ENCODE results near the gene C12orf50. TPM values are rescaled to one million over a fixed set of nuclear protein-coding genes. Genes with fewer than 3 reads are reported as not detected.

Gene C12orf50
- total RNA-seq, 1 donor from 2014 or later: not detected

GRCh38 chr12:87953256-87953860, 75.8 kb downstream of the C12orf50 start:
- no peak overlapping the region for H3K4me3 Mint-ChIP-seq (ENCODE audit: unreplicated experiment)
- no peak for DNase-seq (ENCODE audit: extremely low spot score, unreplicated experiment)

GRCh38 chr12:87952850-87953249, 76.4 kb downstream of the C12orf50 start:
- no peak for DNase-seq (ENCODE audit: extremely low spot score, unreplicated experiment)
- Mint-ChIP-seq H3K4me3 (ENCODE audit: unreplicated experiment) (no peak overlapping the region), H3K36me3 (ENCODE audit: unreplicated experiment) (no peaks in the 10 kb centered on the region), H3K27ac (ENCODE audit: unreplicated experiment) (no peak overlapping the region), H3K4me1 (ENCODE audit: unreplicated experiment) (peaks cover 8% of the 10 kb centered on the region), H3K27me3 (ENCODE audit: unreplicated experiment) (no peaks in the 10 kb centered on the region), H3K9me3 (ENCODE audit: unreplicated experiment) (no peaks in the 10 kb centered on the region)
- TF ChIP-seq CTCF (IDR thresholded peaks at IDR 0.05): no peak

More at GRCh38 chr12:87953256-87953860, 75.8 kb downstream of the C12orf50 start:
- TF ChIP-seq CTCF (IDR thresholded peaks at IDR 0.05): peak; percentile 80
- Mint-ChIP-seq H3K27me3 (ENCODE audit: unreplicated experiment) (no peaks in the 10 kb centered on the region), H3K27ac (ENCODE audit: unreplicated experiment) (no peak overlapping the region), H3K9me3 (ENCODE audit: unreplicated experiment) (no peaks in the 10 kb centered on the region), H3K36me3 (ENCODE audit: unreplicated experiment) (no peaks in the 10 kb centered on the region), H3K4me1 (ENCODE audit: unreplicated experiment) (peaks cover 8% of the 10 kb centered on the region)

GRCh38 chr12:87952223-87952622, 77.0 kb downstream of the C12orf50 start:
- Mint-ChIP-seq H3K27ac (ENCODE audit: unreplicated experiment) (no peak overlapping the region), H3K9me3 (ENCODE audit: unreplicated experiment) (no peaks in the 10 kb centered on the region), H3K4me1 (ENCODE audit: unreplicated experiment) (peaks cover 8% of the 10 kb centered on the region), H3K27me3 (ENCODE audit: unreplicated experiment) (no peaks in the 10 kb centered on the region), H3K36me3 (ENCODE audit: unreplicated experiment) (no peaks in the 10 kb centered on the region), H3K4me3 (ENCODE audit: unreplicated experiment) (no peak overlapping the region)
- DNase-seq (ENCODE audit: extremely low spot score, unreplicated experiment): no peak
- no peak for TF ChIP-seq CTCF (IDR thresholded peaks at IDR 0.05)

GRCh38 chr12:87943762-87944161, 85.4 kb downstream of the C12orf50 start:
- H3K4me1 Mint-ChIP-seq (ENCODE audit: unreplicated experiment): no peaks in the 10 kb centered on the region
- no peak overlapping the region for H3K4me3 Mint-ChIP-seq (ENCODE audit: unreplicated experiment)
- no peaks in the 10 kb centered on the region for H3K36me3 Mint-ChIP-seq (ENCODE audit: unreplicated experiment)
- TF ChIP-seq CTCF (IDR thresholded peaks at IDR 0.05): no peak
- H3K9me3 Mint-ChIP-seq (ENCODE audit: unreplicated experiment): no peaks in the 10 kb centered on the region
- H3K27ac Mint-ChIP-seq (ENCODE audit: unreplicated experiment): no peak overlapping the region
- no peak for DNase-seq (ENCODE audit: extremely low spot score, unreplicated experiment)
- H3K27me3 Mint-ChIP-seq (ENCODE audit: unreplicated experiment): peaks cover 3% of the 10 kb centered on the region

GRCh38 chr12:87943023-87943422, 86.2 kb downstream of the C12orf50 start:
- no peaks in the 10 kb centered on the region for H3K36me3 Mint-ChIP-seq (ENCODE audit: unreplicated experiment)
- H3K9me3 Mint-ChIP-seq (ENCODE audit: unreplicated experiment): no peaks in the 10 kb centered on the region
- no peak overlapping the region for H3K4me3 Mint-ChIP-seq (ENCODE audit: unreplicated experiment)
- TF ChIP-seq CTCF (IDR thresholded peaks at IDR 0.05): no peak
- no peak overlapping the region for H3K27ac Mint-ChIP-seq (ENCODE audit: unreplicated experiment)
- no peak for DNase-seq (ENCODE audit: extremely low spot score, unreplicated experiment)
- no peaks in the 10 kb centered on the region for H3K4me1 Mint-ChIP-seq (ENCODE audit: unreplicated experiment)
- peaks cover 3% of the 10 kb centered on the region for H3K27me3 Mint-ChIP-seq (ENCODE audit: unreplicated experiment)

Data from osteocyte (in vitro differentiated cells).